ENCODE measurements around the gene MEX3B. TPM values are rescaled to one million over a fixed set of nuclear protein-coding genes. Genes with fewer than 3 reads are reported as not detected.

The MEX3B gene
- 1 to 10 TPM; 1.1 to 1.3 (median 1.2) TPM for total RNA-seq
- polyA plus RNA-seq, result 1 to 10 TPM in 1 of 3 donors, under 1 TPM in 2; 0.57 to 1.8 (median 0.62) TPM
- long read RNA-seq, donor 1, full-length matches to known transcripts, result 2 of 2 reads
- long read RNA-seq, donor 1, partial matches to known transcripts, result 0 of 2 reads
- long read RNA-seq, donor 1, other reads (novel, unspliced or antisense), result 0 of 2 reads
- long read RNA-seq, donor 2, full-length matches to known transcripts, result 2 of 2 reads
- long read RNA-seq, donor 2, partial matches to known transcripts, result 0 of 2 reads
- long read RNA-seq, donor 2, other reads (novel, unspliced or antisense), result 0 of 2 reads

DNA sequence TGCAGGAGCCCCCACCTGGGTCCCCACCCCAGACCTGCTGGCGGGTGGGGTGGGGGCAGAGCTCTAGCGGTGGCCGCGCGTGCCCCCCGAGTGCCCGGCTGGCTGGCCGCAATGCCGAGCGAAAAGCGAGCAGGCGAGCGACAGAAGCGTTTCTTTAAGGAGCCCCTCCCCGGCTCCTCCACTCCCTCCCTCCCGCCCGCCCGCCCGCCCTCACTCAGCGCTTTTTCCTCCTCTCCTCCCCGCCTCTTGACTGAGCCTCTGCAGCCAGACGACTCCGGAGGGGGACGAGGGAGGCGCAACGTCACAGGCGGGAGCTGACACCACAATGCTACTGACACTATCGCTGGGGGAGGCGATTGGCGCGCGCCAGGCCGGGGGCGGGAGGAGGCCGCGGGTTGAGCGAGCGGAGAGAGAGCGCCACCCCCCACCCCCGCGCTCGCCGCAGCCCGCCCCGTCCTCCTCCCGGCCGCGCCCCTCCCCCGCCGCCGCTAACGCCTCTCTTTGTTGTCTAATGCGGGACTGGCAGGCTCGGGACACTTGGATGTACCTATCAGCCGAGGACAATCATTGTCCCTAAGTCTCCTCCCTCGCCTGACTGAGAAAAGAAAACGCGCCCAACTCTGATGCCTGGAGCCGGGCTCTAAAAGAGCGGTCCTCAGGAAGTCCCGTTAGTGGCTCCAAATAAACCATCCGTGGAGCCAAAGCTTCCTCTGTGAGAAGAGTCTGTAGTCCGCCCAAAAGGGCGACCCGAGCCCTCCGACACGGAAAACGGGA is at the start of gene MEX3B:
MEX3B (minus strand) TSS at position 127 of the 774 bp plus-strand sequence. CDS start 313 bp downstream, outside the sequence.
- H3K27me3 ChIP-seq (ENCODE audit: insufficient read depth in 3 of 3, low read length in 2 of 3), result no peaks in the 10 kb centered on the region
- intact Hi-C loops (cut with DNase I), result loop anchor here (2.0 to 10.0 kb wide), 2 partner anchors 149 to 565 kb away; no protein-coding TSS in a partner anchor
- peaks cover 10% of the 10 kb centered on the region for H3K4me1 ChIP-seq
- 0 to 1% (median 1%) methylated on average over 43 to 66 of the region's 68 CpGs for WGBS, 3 donors
- no peaks in the 10 kb centered on the region for H3K9me3 ChIP-seq
- ATAC-seq (peak; percentile 86 to 89 (median 86)), DNase-seq (peak; percentile 97 to 98)
- peak within 1 kb of the TSS; percentile 91 for H3K4me3 ChIP-seq
- TF ChIP-seq CTCF (IDR thresholded peaks at IDR 0.05), result no peak
- H3K36me3 ChIP-seq (ENCODE audit: insufficient read depth in 1 of 2, low read depth in 1 of 2), result peaks cover 0 to 13% of the 10 kb centered on the region in 2 donors
- H3K27ac ChIP-seq, result peak within 1 kb of the TSS; percentile 92

- ATAC-seq (no peak), DNase-seq (no peak)
- TF ChIP-seq CTCF (IDR thresholded peaks at IDR 0.05), result no peak
- Histone ChIP-seq H3K36me3 (ENCODE audit: insufficient read depth in 1 of 2, low read depth in 1 of 2) (no peaks in the 10 kb centered on the region), H3K9me3 (no peaks in the 10 kb centered on the region), H3K27ac (no peak overlapping the region), H3K27me3 (ENCODE audit: insufficient read depth in 3 of 3, low read length in 2 of 3) (no peaks in the 10 kb centered on the region), H3K4me3 (no peak overlapping the region), H3K4me1 (no peaks in the 10 kb centered on the region)
- intact Hi-C loops (cut with DNase I), result no loop called here
- 89 to 92% (median 92%) methylated on average over 13 of the region's 13 CpGs for WGBS, 3 donors
These were observed 48.0 kb upstream of the MEX3B start for GRCh38 chr15:82093774-82094211.

GRCh38 chr15:82093325-82093724 is 47.5 kb upstream of the MEX3B start:
- ATAC-seq (no peak), DNase-seq (no peak)
- no peaks in the 10 kb centered on the region for H3K36me3 ChIP-seq (ENCODE audit: insufficient read depth in 1 of 2, low read depth in 1 of 2)
- no peak overlapping the region for H3K27ac ChIP-seq
- no peaks in the 10 kb centered on the region for H3K9me3 ChIP-seq
- intact Hi-C loops (cut with DNase I), result no loop called here
- 82 to 90% (median 86%) methylated on average over 5 of the region's 5 CpGs for WGBS, 3 donors
- no peak for TF ChIP-seq CTCF (IDR thresholded peaks at IDR 0.05)
- H3K4me1 ChIP-seq, result no peaks in the 10 kb centered on the region
- H3K4me3 ChIP-seq, result no peak overlapping the region
- no peaks in the 10 kb centered on the region for H3K27me3 ChIP-seq (ENCODE audit: insufficient read depth in 3 of 3, low read length in 2 of 3)

- 53 to 60% (median 55%) methylated on average over 3 of the region's 3 CpGs for WGBS, 3 donors
- TF ChIP-seq CTCF (IDR thresholded peaks at IDR 0.05), result no peak
- no peaks in the 10 kb centered on the region for H3K27me3 ChIP-seq (ENCODE audit: insufficient read depth in 3 of 3, low read length in 2 of 3)
- H3K36me3 ChIP-seq (ENCODE audit: insufficient read depth in 1 of 2, low read depth in 1 of 2), result no peaks in the 10 kb centered on the region
- DNase-seq, result no peak
- no peak overlapping the region for H3K27ac ChIP-seq
- ATAC-seq, result no peak
- H3K4me1 ChIP-seq, result no peaks in the 10 kb centered on the region
- intact Hi-C loops (cut with DNase I), result no loop called here
- H3K4me3 ChIP-seq, result no peak overlapping the region
- no peaks in the 10 kb centered on the region for H3K9me3 ChIP-seq
These were observed 45.9 kb upstream of the MEX3B start for GRCh38 chr15:82091636-82092140.

Data from psoas muscle (tissue), 8 donors.